Parathyroid adenoma (tissue), 2 donors: ENCODE results near the gene ARHGEF11.

Source experiments
- H2AFZ ChIP-seq: fragments of 300-600 bp; sonication (generic); one replicate; pipeline ENCODE4 v1.7.0; 2017; ENCODE audit warnings: antibody characterized with exemption, mild to moderate bottlenecking
- H3K27ac ChIP-seq: fragments of 300-600 bp; sonication (generic); one replicate; pipeline ENCODE4 v1.7.0; 2017
- H3K27me3 ChIP-seq: fragments of 300-600 bp; sonication (generic); one replicate; pipeline ENCODE4 v1.7.0; 2017; ENCODE audit warnings: low read length; ENCODE audit not compliant: control insufficient read depth, insufficient read depth
- H3K36me3 ChIP-seq: fragments of 300-600 bp; sonication (generic); one replicate; pipeline ENCODE4 v1.7.0; 2017; ENCODE audit warnings: low read length; ENCODE audit not compliant: control insufficient read depth, insufficient read depth
- H3K4me1 ChIP-seq: fragments of 300-600 bp; sonication (generic); one replicate; pipeline ENCODE4 v1.7.0; 2017; ENCODE audit warnings: control low read depth
- H3K4me2 ChIP-seq: fragments of 300-600 bp; sonication (generic); one replicate; pipeline ENCODE4 v1.7.0; 2017; ENCODE audit warnings: low read length
- H3K4me3 ChIP-seq: fragments of 300-600 bp; sonication (generic); one replicate; pipeline ENCODE4 v1.7.0; 2017; ENCODE audit warnings: low read depth, low read length
- H3K79me2 ChIP-seq: fragments of 300-600 bp; sonication (generic); one replicate; pipeline ENCODE4 v1.7.0; 2017; ENCODE audit warnings: control low read depth
- H3K9ac ChIP-seq: fragments of 300-600 bp; sonication (generic); one replicate; pipeline ENCODE4 v1.7.0; 2017; ENCODE audit warnings: mild to moderate bottlenecking
- H3K9me3 ChIP-seq: fragments of 300-600 bp; sonication (generic); one replicate; pipeline ENCODE4 v1.7.0; 2017; ENCODE audit warnings: low read length; ENCODE audit not compliant: control insufficient read depth
- CTCF ChIP-seq: fragments of 300-600 bp; sonication (generic); IDR thresholded peaks from one replicate; pipeline ENCODE4 v1.7.0; 2017; ENCODE audit warnings: antibody characterized with exemption, mild to moderate bottlenecking
- donor health status: primary hyperparathyroidism.

ARHGEF11 gene

GRCh38 chr1:156924478-156925153 lies 120.9 kb downstream of the ARHGEF11 start:
- no peaks in the 10 kb centered on the region for H3K79me2 ChIP-seq
- H3K9ac ChIP-seq = no peak overlapping the region
- TF ChIP-seq CTCF = no peak
- H3K27me3 ChIP-seq = peaks cover 5% of the 10 kb centered on the region
- H3K4me1 ChIP-seq = no peaks in the 10 kb centered on the region
- no peak overlapping the region for H3K27ac ChIP-seq
- H2AFZ ChIP-seq = peak overlapping the region; percentile 28
- no peak overlapping the region for H3K4me2 ChIP-seq
- no peaks in the 10 kb centered on the region for H3K36me3 ChIP-seq
- H3K9me3 ChIP-seq = no peaks in the 10 kb centered on the region
- H3K4me3 ChIP-seq = no peak overlapping the region

GRCh38 chr1:156923670-156924477 lies 121.7 kb downstream of the ARHGEF11 start:
- TF ChIP-seq CTCF = no peak
- Histone ChIP-seq H3K9ac (no peak overlapping the region), H3K27me3 (peaks cover 5% of the 10 kb centered on the region), H3K4me2 (no peak overlapping the region), H3K36me3 (no peaks in the 10 kb centered on the region), H3K27ac (no peak overlapping the region), H3K9me3 (no peaks in the 10 kb centered on the region), H3K4me3 (no peak overlapping the region), H2AFZ (peak overlapping the region; percentile 28), H3K4me1 (no peaks in the 10 kb centered on the region), H3K79me2 (no peaks in the 10 kb centered on the region)

- H3K79me2 ChIP-seq = no peaks in the 10 kb centered on the region
- no peak overlapping the region for H3K4me3 ChIP-seq
- H2AFZ ChIP-seq = no peak overlapping the region
- H3K9ac ChIP-seq = no peak overlapping the region
- H3K36me3 ChIP-seq = no peaks in the 10 kb centered on the region
- no peaks in the 10 kb centered on the region for H3K4me1 ChIP-seq
- peaks cover 5% of the 10 kb centered on the region for H3K27me3 ChIP-seq
- no peaks in the 10 kb centered on the region for H3K9me3 ChIP-seq
- H3K4me2 ChIP-seq = no peak overlapping the region
- TF ChIP-seq CTCF = no peak
- no peak overlapping the region for H3K27ac ChIP-seq
These were observed 122.4 kb downstream of the ARHGEF11 start for GRCh38 chr1:156922986-156923669.

GRCh38 chr1:156921053-156921529 lies 124.5 kb downstream of the ARHGEF11 start:
- no peak for TF ChIP-seq CTCF
- no peak overlapping the region for H3K4me3 ChIP-seq
- H3K27me3 ChIP-seq = peaks cover 5% of the 10 kb centered on the region
- no peak overlapping the region for H3K4me2 ChIP-seq
- H3K36me3 ChIP-seq = no peaks in the 10 kb centered on the region
- no peaks in the 10 kb centered on the region for H3K4me1 ChIP-seq
- H3K79me2 ChIP-seq = no peaks in the 10 kb centered on the region
- H3K27ac ChIP-seq = no peak overlapping the region
- no peaks in the 10 kb centered on the region for H3K9me3 ChIP-seq
- no peak overlapping the region for H3K9ac ChIP-seq
- H2AFZ ChIP-seq = no peak overlapping the region
